ENCODE measurements around the gene SLC9A1.

DNA sequence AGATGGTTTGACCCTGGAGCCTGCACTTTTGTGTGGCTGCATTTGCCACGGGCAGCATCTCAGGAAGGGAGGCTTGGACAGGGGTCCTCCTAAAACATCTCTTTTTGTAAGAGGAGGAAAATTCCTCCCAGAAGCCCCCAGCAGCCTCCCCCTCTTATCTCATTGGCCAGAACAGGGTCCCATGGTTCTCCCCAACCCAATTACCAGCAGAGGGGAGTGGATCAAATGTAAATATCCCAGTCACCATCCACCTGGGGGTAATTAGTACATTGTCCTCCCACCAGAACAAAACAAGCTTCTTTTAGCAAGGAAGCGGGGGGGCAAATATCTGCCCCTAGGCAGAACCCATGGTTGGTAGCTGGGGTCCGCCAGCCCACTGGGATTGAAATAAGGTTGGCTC is 97.5 kb downstream of the SLC9A1 start:
- no peak for TF ChIP-seq POLR2A (IDR thresholded peaks at IDR 0.05)
- TF ChIP-seq, protein P1, sequence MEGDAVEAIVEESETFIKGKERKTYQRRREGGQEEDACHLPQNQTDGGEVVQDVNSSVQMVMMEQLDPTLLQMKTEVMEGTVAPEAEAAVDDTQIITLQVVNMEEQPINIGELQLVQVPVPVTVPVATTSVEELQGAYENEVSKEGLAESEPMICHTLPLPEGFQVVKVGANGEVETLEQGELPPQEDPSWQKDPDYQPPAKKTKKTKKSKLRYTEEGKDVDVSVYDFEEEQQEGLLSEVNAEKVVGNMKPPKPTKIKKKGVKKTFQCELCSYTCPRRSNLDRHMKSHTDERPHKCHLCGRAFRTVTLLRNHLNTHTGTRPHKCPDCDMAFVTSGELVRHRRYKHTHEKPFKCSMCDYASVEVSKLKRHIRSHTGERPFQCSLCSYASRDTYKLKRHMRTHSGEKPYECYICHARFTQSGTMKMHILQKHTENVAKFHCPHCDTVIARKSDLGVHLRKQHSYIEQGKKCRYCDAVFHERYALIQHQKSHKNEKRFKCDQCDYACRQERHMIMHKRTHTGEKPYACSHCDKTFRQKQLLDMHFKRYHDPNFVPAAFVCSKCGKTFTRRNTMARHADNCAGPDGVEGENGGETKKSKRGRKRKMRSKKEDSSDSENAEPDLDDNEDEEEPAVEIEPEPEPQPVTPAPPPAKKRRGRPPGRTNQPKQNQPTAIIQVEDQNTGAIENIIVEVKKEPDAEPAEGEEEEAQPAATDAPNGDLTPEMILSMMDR (IDR thresholded peaks at IDR 0.05) = no peak

Data from lower leg skin (tissue), 3 donors.